Thymus (tissue), 11 donors: Measurements from ENCODE around the gene PLK3. TPM values are rescaled to one million over a fixed set of nuclear protein-coding genes. Genes with fewer than 3 reads are reported as not detected.
"Not testable (repeated sequence)": the region's sequence is repeated elsewhere in the genome, so short reads cannot be mapped to it uniquely, and the experiment has no call there.

Source experiments
- DNase-seq, 9 donors: peaks; one replicate each; pipeline ENCODE4 v3.0.0-alpha.2; 2013; ENCODE audit warnings: low spot score in 9 of 9, low read depth in 6 of 9, missing footprints in 1 of 9
- H3K27ac ChIP-seq, 2 donors: one replicate each; pipeline ENCODE4 v1.5.1; 2013; ENCODE audit warnings: control low read depth in 1 of 2, low read depth in 1 of 2, low read length in 1 of 2, mild to moderate bottlenecking in 1 of 2, moderate library complexity in 1 of 2
- H3K27me3 ChIP-seq, 2 donors: one replicate each; pipeline ENCODE4 v1.5.1; 2013; ENCODE audit warnings: low read length in 1 of 2; ENCODE audit not compliant: control insufficient read depth in 2 of 2, insufficient read depth in 1 of 2
- H3K36me3 ChIP-seq, 2 donors: one replicate each; pipeline ENCODE4 v1.5.1; 2013; ENCODE audit warnings: low read length in 1 of 2, mild to moderate bottlenecking in 1 of 2, moderate library complexity in 1 of 2; ENCODE audit not compliant: control insufficient read depth in 2 of 2, insufficient read depth in 2 of 2
- H3K4me1 ChIP-seq, 2 donors: one replicate each; pipeline ENCODE4 v1.5.1; 2013; ENCODE audit warnings: low read length in 2 of 2; ENCODE audit not compliant: control insufficient read depth in 2 of 2, insufficient read depth in 2 of 2
- H3K4me3 ChIP-seq, 2 donors: one replicate each; pipeline ENCODE4 v1.5.1; 2013; ENCODE audit warnings: low read length in 2 of 2, control low read depth in 1 of 2, mild to moderate bottlenecking in 1 of 2
- H3K9me3 ChIP-seq, 2 donors: one replicate each; pipeline ENCODE4 v1.5.1; 2013; ENCODE audit warnings: low read length in 1 of 2, mild to moderate bottlenecking in 1 of 2; ENCODE audit not compliant: control insufficient read depth in 2 of 2, insufficient read depth in 1 of 2
- WGBS: extraction: QIAGEN DNeasy Blood & Tissue Kit; methylation state at CpG from one replicate; pipeline ENCODE4 v1.1.7; 2013; 5-methylcytosine and 5-hydroxymethylcytosine counted together
- polyA plus RNA-seq: library from polyadenylated mRNA; stranded (reverse); fragments of 200-250 nt; gene quantifications from one replicate; pipeline ENCODE4 v1.2.3, GENCODE V29; 2013
- total RNA-seq: library from RNA; stranded (reverse); fragments of 120-200 nt; gene quantifications from one replicate; pipeline ENCODE4 v1.2.4, GENCODE V29; 2013
- donor health status: healthy.

PLK3 gene
- total and polyA plus RNA-seq, 2 donors = 10.1 to 32.9 TPM

GRCh38 chr1:44806704-44807363 is 6.7 kb downstream of the PLK3 start, which contains the start of gene DYNLT4:
Gene DYNLT4 (minus strand): TSS chr1:44807351. CDS start chr1:44806668, 683 bp downstream.
- Histone ChIP-seq H3K4me1 (peaks cover 45 to 70% of the 10 kb centered on the region in 2 donors), H3K36me3 (peaks cover 36 to 43% of the 10 kb centered on the region in 2 donors), H3K27me3 (no peaks in the 10 kb centered on the region), H3K4me3 (peak within 1 kb of the TSS; percentile 8 to 14), H3K27ac (peak within 1 kb of the TSS; percentile 95 to 98), H3K9me3 (peaks cover 0 to 12% of the 10 kb centered on the region in 2 donors)
- WGBS = 95% methylated on average over 7 of the region's 7 CpGs
- DNase-seq = no peak

GRCh38 chr1:44807364-44808062 is 7.3 kb downstream of the PLK3 start:
- Histone ChIP-seq H3K36me3 (peaks cover 36 to 41% of the 10 kb centered on the region in 2 donors), H3K9me3 (peaks cover 0 to 12% of the 10 kb centered on the region in 2 donors), H3K27ac (peak overlapping the region; percentile 95 to 98), H3K4me1 (peaks cover 47 to 70% of the 10 kb centered on the region in 2 donors), H3K4me3 (peak overlapping the region; percentile 8 to 14), H3K27me3 (no peaks in the 10 kb centered on the region)
- 18% methylated on average over 16 of the region's 16 CpGs for WGBS
- DNase-seq = peak; percentile 76 to 97 (median 87)

GRCh38 chr1:44808063-44808937 is 8.1 kb downstream of the PLK3 start, which contains the start of gene BTBD19:
Gene BTBD19 (plus strand): TSS chr1:44808523. CDS start chr1:44808821, 298 bp downstream.
- 78% methylated on average over 23 of the region's 23 CpGs for WGBS
- Histone ChIP-seq H3K4me3 (peak within 1 kb of the TSS; percentile 8 to 14), H3K9me3 (peaks cover 0 to 12% of the 10 kb centered on the region in 2 donors), H3K27ac (peak within 1 kb of the TSS; percentile 95 to 98), H3K4me1 (peaks cover 48 to 70% of the 10 kb centered on the region in 2 donors), H3K36me3 (peaks cover 29 to 33% of the 10 kb centered on the region in 2 donors), H3K27me3 (no peaks in the 10 kb centered on the region)
- peak in 1 of 9 donors; percentile 52 for DNase-seq

- H3K27ac ChIP-seq = peak overlapping the region; percentile 95 to 98
- peaks cover 53 to 74% of the 10 kb centered on the region in 2 donors for H3K4me1 ChIP-seq
- no peak overlapping the region for H3K4me3 ChIP-seq
- peaks cover 20 to 24% of the 10 kb centered on the region in 2 donors for H3K36me3 ChIP-seq
- peaks cover 0 to 12% of the 10 kb centered on the region in 2 donors for H3K9me3 ChIP-seq
- 33% methylated on average over 6 of the region's 6 CpGs for WGBS
- no peaks in the 10 kb centered on the region for H3K27me3 ChIP-seq
- DNase-seq = peak; percentile 72 to 96 (median 84)
Measured at GRCh38 chr1:44808938-44809917, 9.1 kb downstream of the PLK3 start.

- no peak overlapping the region for H3K4me3 ChIP-seq
- peaks cover 53 to 82% of the 10 kb centered on the region in 2 donors for H3K4me1 ChIP-seq
Measured at GRCh38 chr1:44810101-44810761, 10.1 kb downstream of the PLK3 start.

GRCh38 chr1:44810762-44811105 is 10.6 kb downstream of the PLK3 start:
- 94% methylated on average over 4 of the region's 4 CpGs for WGBS
- not testable (repeated sequence) for H3K4me3 ChIP-seq, DNase-seq, H3K27me3 ChIP-seq
- peaks cover 6 to 11% of the 10 kb centered on the region in 2 donors for H3K36me3 ChIP-seq
- H3K9me3 ChIP-seq = peaks cover 0 to 12% of the 10 kb centered on the region in 2 donors
- peak overlapping the region; percentile 95 to 98 for H3K27ac ChIP-seq
- H3K4me1 ChIP-seq = peaks cover 53 to 82% of the 10 kb centered on the region in 2 donors

More at GRCh38 chr1:44810101-44810761, 10.1 kb downstream of the PLK3 start:
- Histone ChIP-seq H3K27me3 (no peaks in the 10 kb centered on the region), H3K9me3 (peaks cover 0 to 12% of the 10 kb centered on the region in 2 donors), H3K27ac (peak overlapping the region; percentile 95 to 98), H3K36me3 (peaks cover 11 to 16% of the 10 kb centered on the region in 2 donors)
- 52% methylated on average over 12 of the region's 12 CpGs for WGBS
- DNase-seq = peak in 1 of 9 donors; percentile 61

- Histone ChIP-seq H3K36me3 (peaks cover under 1 to 9% of the 10 kb centered on the region in 2 donors), H3K9me3 (peaks cover 0 to 12% of the 10 kb centered on the region in 2 donors), H3K4me1 (peaks cover 53 to 82% of the 10 kb centered on the region in 2 donors), H3K4me3 (no peak overlapping the region), H3K27me3 (no peaks in the 10 kb centered on the region), H3K27ac (peak overlapping the region; percentile 8 to 98)
- WGBS = 95% methylated on average over 8 of the region's 8 CpGs
- DNase-seq = no peak
Measured at GRCh38 chr1:44811234-44811633, 11.1 kb downstream of the PLK3 start.
